HCT116 (cell line): ENCODE data around the gene FBXO7.

Experiments used
- CBX3 ChIP-seq: IDR thresholded peaks from 2 replicates; pipeline ENCODE4 v1.6.1; 2012; ENCODE audit warnings: low read depth
- CEBPB ChIP-seq: IDR thresholded peaks from 2 replicates; pipeline ENCODE4 v1.6.1; 2012; ENCODE audit warnings: low read depth
- EZH2 ChIP-seq: fragments of 200-600 bp; sonication (generic); IDR thresholded peaks from 2 replicates; pipeline ENCODE4 v1.6.1; 2017; ENCODE audit warnings: antibody characterized with exemption, mixed run types
- EZH2phosphoT487 ChIP-seq: fragments of 200-600 bp; IDR thresholded peaks from 2 replicates; pipeline ENCODE4 v1.6.1; 2018; ENCODE audit warnings: antibody characterized with exemption, borderline replicate concordance
- JUND ChIP-seq: IDR thresholded peaks from 2 replicates; pipeline ENCODE4 v1.6.1; 2012
- POLR2A ChIP-seq: IDR thresholded peaks from 2 replicates; pipeline ENCODE4 v1.7.0; 2011; ENCODE audit warnings: borderline replicate concordance; ENCODE audit not compliant: insufficient read depth, insufficient read length; ENCODE audit errors: extremely low read depth
- POLR2AphosphoS5 ChIP-seq: IDR thresholded peaks from 2 replicates; pipeline ENCODE4 v1.6.1; 2011; ENCODE audit warnings: mild to moderate bottlenecking, low read depth, low read length, moderate library complexity
- REST ChIP-seq: IDR thresholded peaks from 2 replicates; pipeline ENCODE4 v1.6.1; 2012; ENCODE audit warnings: low read depth
- SIN3A ChIP-seq: IDR thresholded peaks from 2 replicates; pipeline ENCODE4 v1.6.1; 2012; ENCODE audit warnings: low read depth
- TCF7L2 ChIP-seq: IDR thresholded peaks from 2 replicates; pipeline ENCODE4 v1.7.0; 2011; ENCODE audit warnings: borderline replicate concordance, inconsistent platforms; ENCODE audit not compliant: insufficient read depth, insufficient read length; ENCODE audit errors: extremely low read depth
- ZFX ChIP-seq: fragments of 450-650 bp; IDR thresholded peaks from 2 replicates; pipeline ENCODE4 v1.6.1; 2017
- TF ChIP-seq, protein P1 (sequence below), 3 experiments: fragments of 200-600 bp in 1 of 3; sonication (generic) in 1 of 3; IDR thresholded peaks in 2 of 3; conservative IDR thresholded peaks in 1 of 3; 2 replicates each; pipeline ENCODE4 v1.5.1; 2012 to 2017; ENCODE audit warnings: low read depth in 2 of 3, low read length in 2 of 3, antibody characterized with exemption in 1 of 3, borderline replicate concordance in 1 of 3, control low read depth in 1 of 3, mild to moderate bottlenecking in 1 of 3, mixed read lengths in 1 of 3, mixed run types in 1 of 3, moderate library complexity in 1 of 3; ENCODE audit not compliant: insufficient read depth in 1 of 3
- TF ChIP-seq, protein P2 (sequence below): IDR thresholded peaks from 2 replicates; pipeline ENCODE4 v1.6.1; 2012

GRCh38 chr22:32486656-32487390, 12.2 kb downstream of the FBXO7 start:
- TF ChIP-seq ZFX (no peak), CEBPB (no peak), SIN3A (no peak), REST (no peak), EZH2phosphoT487 (no peak), EZH2 (no peak), POLR2A (no peak), POLR2AphosphoS5 (no peak), TCF7L2 (no peak), JUND (no peak), CBX3 (no peak)
- TF ChIP-seq, protein P1, sequence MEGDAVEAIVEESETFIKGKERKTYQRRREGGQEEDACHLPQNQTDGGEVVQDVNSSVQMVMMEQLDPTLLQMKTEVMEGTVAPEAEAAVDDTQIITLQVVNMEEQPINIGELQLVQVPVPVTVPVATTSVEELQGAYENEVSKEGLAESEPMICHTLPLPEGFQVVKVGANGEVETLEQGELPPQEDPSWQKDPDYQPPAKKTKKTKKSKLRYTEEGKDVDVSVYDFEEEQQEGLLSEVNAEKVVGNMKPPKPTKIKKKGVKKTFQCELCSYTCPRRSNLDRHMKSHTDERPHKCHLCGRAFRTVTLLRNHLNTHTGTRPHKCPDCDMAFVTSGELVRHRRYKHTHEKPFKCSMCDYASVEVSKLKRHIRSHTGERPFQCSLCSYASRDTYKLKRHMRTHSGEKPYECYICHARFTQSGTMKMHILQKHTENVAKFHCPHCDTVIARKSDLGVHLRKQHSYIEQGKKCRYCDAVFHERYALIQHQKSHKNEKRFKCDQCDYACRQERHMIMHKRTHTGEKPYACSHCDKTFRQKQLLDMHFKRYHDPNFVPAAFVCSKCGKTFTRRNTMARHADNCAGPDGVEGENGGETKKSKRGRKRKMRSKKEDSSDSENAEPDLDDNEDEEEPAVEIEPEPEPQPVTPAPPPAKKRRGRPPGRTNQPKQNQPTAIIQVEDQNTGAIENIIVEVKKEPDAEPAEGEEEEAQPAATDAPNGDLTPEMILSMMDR (IDR thresholded peaks at IDR 0.05 in 2 of 3, conservative IDR thresholded peaks at IDR 0.05 in 1 of 3; ENCODE audit: borderline replicate concordance in 1 of 3, insufficient read depth in 1 of 3, low read depth in 2 of 3, low read length in 2 of 3) = no peak
- TF ChIP-seq, protein P2, sequence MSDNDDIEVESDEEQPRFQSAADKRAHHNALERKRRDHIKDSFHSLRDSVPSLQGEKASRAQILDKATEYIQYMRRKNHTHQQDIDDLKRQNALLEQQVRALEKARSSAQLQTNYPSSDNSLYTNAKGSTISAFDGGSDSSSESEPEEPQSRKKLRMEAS = no peak
